Upper lobe of right lung (tissue), 1 donor: Measurements from ENCODE around the gene INPP5A. TPM values are rescaled to one million over a fixed set of nuclear protein-coding genes. Genes with fewer than 3 reads are reported as not detected.

Source experiments
- ATAC-seq: fragments of 200-7000 bp; cut with Tn5 transposase; one replicate; pipeline ENCODE4 v1.9.1; 2020; ENCODE audit warnings: mild to moderate bottlenecking, moderate library complexity
- DNase-seq: peaks from one replicate; pipeline ENCODE4 v3.0.0-alpha.2; 2020
- H3K27ac ChIP-seq: fragments of 200-600 bp; one replicate; pipeline ENCODE4 v1.8.0; 2022
- H3K27me3 ChIP-seq: fragments of 200-600 bp; one replicate; pipeline ENCODE4 v1.8.0; 2022; ENCODE audit warnings: mild to moderate bottlenecking
- H3K36me3 ChIP-seq: fragments of 200-600 bp; one replicate; pipeline ENCODE4 v1.8.0; 2022
- H3K4me1 ChIP-seq: fragments of 200-600 bp; one replicate; pipeline ENCODE4 v1.8.0; 2022
- H3K4me3 ChIP-seq: fragments of 200-600 bp; one replicate; pipeline ENCODE4 v1.8.0; 2022; ENCODE audit warnings: mild to moderate bottlenecking
- H3K9me3 ChIP-seq: fragments of 200-600 bp; one replicate; pipeline ENCODE4 v1.8.0; 2022
- CTCF ChIP-seq: fragments of 200-600 bp; IDR thresholded peaks from one replicate; pipeline ENCODE4 v1.8.0; 2022; ENCODE audit warnings: antibody characterized with exemption
- intact Hi-C: fragments of 100-400 bp; cut with DNase I; formaldehyde crosslinking; loops from one replicate; pipeline ENCODE4 v1.11.0; 2022
- total RNA-seq: library from RNA; stranded (reverse); fragmentation: NEBNext Ultra II Directional; extraction: Animal tissue kit (Norgen Biotek cat#: 25700); gene quantifications from one replicate; pipeline ENCODE4 v1.2.1, GENCODE V29; 2021
- donor health status: DM: no; HTN: yes; CAD: no; lungs with severe emphysema.

Gene INPP5A
- total RNA-seq, 1 donor from 2014 or later = 38.3 TPM

- intact Hi-C loops = no loop called here
- Histone ChIP-seq H3K27ac (peak overlapping the region; percentile 82), H3K9me3 (no peaks in the 10 kb centered on the region), H3K27me3 (no peaks in the 10 kb centered on the region), H3K36me3 (no peaks in the 10 kb centered on the region), H3K4me3 (peak overlapping the region; percentile 80), H3K4me1 (peaks cover 30% of the 10 kb centered on the region)
- TF ChIP-seq CTCF = no peak
- no peak for ATAC-seq
- DNase-seq = peak; percentile 64
Measured at GRCh38 chr10:132536241-132536876, 1.2 kb upstream of the INPP5A start.

GRCh38 chr10:132536877-132537683 lies 507 bp upstream of the INPP5A start:
- Histone ChIP-seq H3K4me1 (peaks cover 37% of the 10 kb centered on the region), H3K4me3 (peak overlapping the region; percentile 80), H3K27me3 (no peaks in the 10 kb centered on the region), H3K9me3 (no peaks in the 10 kb centered on the region), H3K36me3 (no peaks in the 10 kb centered on the region), H3K27ac (peak overlapping the region; percentile 82)
- intact Hi-C loops = no loop called here
- peak; percentile 40 for TF ChIP-seq CTCF
- DNase-seq (peak; percentile 100), ATAC-seq (peak; percentile 95)

- peak overlapping the region; percentile 75 for H3K27ac ChIP-seq
- peak overlapping the region; percentile 72 for H3K4me3 ChIP-seq
- no peak for ATAC-seq
- no peak for TF ChIP-seq CTCF
- no peaks in the 10 kb centered on the region for H3K9me3 ChIP-seq
- peaks cover 39% of the 10 kb centered on the region for H3K4me1 ChIP-seq
- H3K27me3 ChIP-seq = no peaks in the 10 kb centered on the region
- peak; percentile 71 for DNase-seq
- no peaks in the 10 kb centered on the region for H3K36me3 ChIP-seq
- intact Hi-C loops = no loop called here
Measured at GRCh38 chr10:132538031-132538789, 623 bp downstream of the INPP5A start.

- ATAC-seq (no peak), DNase-seq (no peak)
- TF ChIP-seq CTCF = no peak
- H3K36me3 ChIP-seq = no peaks in the 10 kb centered on the region
- H3K4me1 ChIP-seq = peaks cover 39% of the 10 kb centered on the region
- peak overlapping the region; percentile 30 for H3K27ac ChIP-seq
- no peaks in the 10 kb centered on the region for H3K9me3 ChIP-seq
- H3K4me3 ChIP-seq = peak overlapping the region; percentile 72
- H3K27me3 ChIP-seq = no peaks in the 10 kb centered on the region
- intact Hi-C loops = no loop called here
Measured at GRCh38 chr10:132538790-132539421, 1.3 kb downstream of the INPP5A start.

GRCh38 chr10:132539431-132539839 lies 1.8 kb downstream of the INPP5A start:
- Histone ChIP-seq H3K4me3 (peak overlapping the region; percentile 72), H3K4me1 (peaks cover 40% of the 10 kb centered on the region), H3K27me3 (no peaks in the 10 kb centered on the region), H3K36me3 (no peaks in the 10 kb centered on the region), H3K9me3 (no peaks in the 10 kb centered on the region), H3K27ac (peak overlapping the region; percentile 30)
- DNase-seq (peak; percentile 72), ATAC-seq (no peak)
- intact Hi-C loops = no loop called here
- no peak for TF ChIP-seq CTCF
